Astrocyte (in vitro differentiated cells and primary cell): ENCODE results near the gene TMEM272. TPM values are rescaled to one million over a fixed set of nuclear protein-coding genes. Genes with fewer than 3 reads are reported as not detected.

ENCODE experiments used
- DNase-seq: peaks from one replicate; pipeline ENCODE4 v3.0.0-alpha.2; 2010; ENCODE audit warnings: low read depth
- FAIRE-seq: peaks from 2 replicates; lab custom pipeline; 2011; peaks lifted over from hg19 to GRCh38; lab: Jason Lieb, UNC
- H2AFZ ChIP-seq: 2 replicates; pipeline ENCODE4 v1.6.0; 2012; ENCODE audit warnings: low read depth, low read length, inconsistent platforms
- H3K27ac ChIP-seq: 2 replicates; pipeline ENCODE4 v1.5.1; 2011; ENCODE audit warnings: low read depth, low read length, inconsistent platforms
- H3K27me3 ChIP-seq: 2 replicates; pipeline ENCODE4 v1.6.0; 2011; ENCODE audit warnings: low read length, inconsistent platforms; ENCODE audit not compliant: insufficient read depth
- H3K36me3 ChIP-seq: 2 replicates; pipeline ENCODE4 v1.5.1; 2011; ENCODE audit warnings: low read length, inconsistent platforms; ENCODE audit not compliant: insufficient read depth
- H3K4me1 ChIP-seq: 2 replicates; pipeline ENCODE4 v1.5.1; 2011; ENCODE audit warnings: low read length, inconsistent platforms; ENCODE audit not compliant: insufficient read depth
- H3K4me2 ChIP-seq: 2 replicates; pipeline ENCODE4 v1.6.0; 2012; ENCODE audit warnings: low read length, inconsistent platforms
- H3K4me3 ChIP-seq: 2 replicates; pipeline ENCODE4 v1.5.1; 2011; ENCODE audit warnings: low read depth, mild to moderate bottlenecking, low read length, inconsistent platforms; ENCODE audit not compliant: insufficient read depth
- H3K79me2 ChIP-seq: 2 replicates; pipeline ENCODE4 v1.6.0; 2012; ENCODE audit warnings: mild to moderate bottlenecking, low read length, inconsistent platforms; ENCODE audit not compliant: insufficient read depth
- H3K9ac ChIP-seq: 2 replicates; pipeline ENCODE4 v1.6.0; 2012; ENCODE audit warnings: mild to moderate bottlenecking, low read length, inconsistent platforms
- H3K9me3 ChIP-seq: 2 replicates; pipeline ENCODE4 v1.5.1; 2012; ENCODE audit warnings: low read depth, mild to moderate bottlenecking, low read length, inconsistent platforms; ENCODE audit not compliant: insufficient read depth
- H4K20me1 ChIP-seq: 2 replicates; pipeline ENCODE4 v1.6.0; 2012; ENCODE audit warnings: low read length, inconsistent platforms; ENCODE audit not compliant: insufficient read depth
- H3K27ac Mint-ChIP-seq: one replicate; pipeline ENCODE4 v1.8.0; 2021; ENCODE audit warnings: mild to moderate bottlenecking, mixed read lengths; ENCODE audit not compliant: unreplicated experiment
- H3K27me3 Mint-ChIP-seq: one replicate; pipeline ENCODE4 v1.8.0; 2021; ENCODE audit warnings: low read depth, mixed read lengths; ENCODE audit not compliant: unreplicated experiment
- H3K36me3 Mint-ChIP-seq: one replicate; pipeline ENCODE4 v1.8.0; 2021; ENCODE audit warnings: low read depth, mixed read lengths; ENCODE audit not compliant: unreplicated experiment
- H3K4me1 Mint-ChIP-seq: one replicate; pipeline ENCODE4 v1.8.0; 2021; ENCODE audit warnings: low read depth, mixed read lengths; ENCODE audit not compliant: unreplicated experiment
- H3K4me3 Mint-ChIP-seq: one replicate; pipeline ENCODE4 v1.8.0; 2021; ENCODE audit warnings: mild to moderate bottlenecking, moderate library complexity, mixed read lengths; ENCODE audit not compliant: unreplicated experiment
- H3K9me3 Mint-ChIP-seq: one replicate; pipeline ENCODE4 v1.8.0; 2021; ENCODE audit warnings: mild to moderate bottlenecking, mixed read lengths; ENCODE audit not compliant: unreplicated experiment
- CTCF ChIP-seq: IDR thresholded peaks from 2 replicates; pipeline ENCODE4 v1.5.1; 2011; ENCODE audit warnings: low read depth, mild to moderate bottlenecking, inconsistent platforms, low read length, moderate library complexity; ENCODE audit not compliant: insufficient read depth
- EZH2 ChIP-seq: IDR thresholded peaks from 2 replicates; pipeline ENCODE4 v1.6.1; 2012; ENCODE audit warnings: mild to moderate bottlenecking, low read length, inconsistent platforms; ENCODE audit not compliant: insufficient read depth
- total RNA-seq: library from RNA; stranded (reverse); gene quantifications from 2 replicates; pipeline ENCODE4 v1.2.1, GENCODE V29; 2021

The TMEM272 gene
- total RNA-seq, 1 donor from 2014 or later, result 0.05 TPM

- peak overlapping the region; percentile 47 for H3K4me3 Mint-ChIP-seq
- Histone ChIP-seq H3K9me3 (no peaks in the 10 kb centered on the region), H3K79me2 (no peaks in the 10 kb centered on the region), H3K9ac (no peak overlapping the region), H3K27me3 (peaks cover 57% of the 10 kb centered on the region), H3K27ac (no peak overlapping the region), H3K4me2 (no peak overlapping the region), H3K36me3 (no peaks in the 10 kb centered on the region), H3K4me3 (no peak overlapping the region), H4K20me1 (no peaks in the 10 kb centered on the region), H2AFZ (no peak overlapping the region), H3K4me1 (no peaks in the 10 kb centered on the region)
- no peaks in the 10 kb centered on the region for H3K9me3 Mint-ChIP-seq
- H3K36me3 Mint-ChIP-seq, result no peaks in the 10 kb centered on the region
- DNase-seq (no peak), FAIRE-seq (no peak)
- peaks cover 5% of the 10 kb centered on the region for H3K4me1 Mint-ChIP-seq
- TF ChIP-seq EZH2 (no peak), CTCF (no peak)
- peaks cover 44% of the 10 kb centered on the region for H3K27me3 Mint-ChIP-seq
- no peak overlapping the region for H3K27ac Mint-ChIP-seq
Observed at GRCh38 chr13:51816604-51817249, 28.2 kb downstream of the TMEM272 start.

- no peak overlapping the region for H3K4me3 ChIP-seq
- Mint-ChIP-seq H3K36me3 (no peaks in the 10 kb centered on the region), H3K4me3 (no peak overlapping the region), H3K27ac (no peak overlapping the region), H3K9me3 (no peaks in the 10 kb centered on the region), H3K27me3 (peaks cover 39% of the 10 kb centered on the region), H3K4me1 (peaks cover 10% of the 10 kb centered on the region)
- no peaks in the 10 kb centered on the region for H3K79me2 ChIP-seq
- H3K4me1 ChIP-seq, result no peaks in the 10 kb centered on the region
- no peaks in the 10 kb centered on the region for H4K20me1 ChIP-seq
- FAIRE-seq (no peak), DNase-seq (no peak)
- TF ChIP-seq CTCF (no peak), EZH2 (no peak)
- H3K9ac ChIP-seq, result no peak overlapping the region
- no peak overlapping the region for H3K4me2 ChIP-seq
- peaks cover 51% of the 10 kb centered on the region for H3K27me3 ChIP-seq
- H2AFZ ChIP-seq, result no peak overlapping the region
- H3K27ac ChIP-seq, result no peak overlapping the region
- H3K36me3 ChIP-seq, result no peaks in the 10 kb centered on the region
- H3K9me3 ChIP-seq, result no peaks in the 10 kb centered on the region
Observed at GRCh38 chr13:51815848-51816247, 29.1 kb downstream of the TMEM272 start.

GRCh38 chr13:51814825-51815650, 29.9 kb downstream of the TMEM272 start:
- Histone ChIP-seq H3K4me3 (peak overlapping the region; percentile 29), H2AFZ (peak overlapping the region; percentile 73), H3K27me3 (peaks cover 46% of the 10 kb centered on the region), H3K9me3 (no peaks in the 10 kb centered on the region), H4K20me1 (no peaks in the 10 kb centered on the region), H3K4me1 (no peaks in the 10 kb centered on the region), H3K4me2 (peak overlapping the region; percentile 78), H3K9ac (peak overlapping the region; percentile 12), H3K79me2 (no peaks in the 10 kb centered on the region), H3K36me3 (no peaks in the 10 kb centered on the region), H3K27ac (no peak overlapping the region)
- TF ChIP-seq CTCF (peak; percentile 84), EZH2 (no peak)
- no peaks in the 10 kb centered on the region for H3K36me3 Mint-ChIP-seq
- H3K27ac Mint-ChIP-seq, result no peak overlapping the region
- H3K9me3 Mint-ChIP-seq, result no peaks in the 10 kb centered on the region
- peaks cover 10% of the 10 kb centered on the region for H3K4me1 Mint-ChIP-seq
- FAIRE-seq (no peak), DNase-seq (no peak)
- H3K27me3 Mint-ChIP-seq, result peaks cover 35% of the 10 kb centered on the region
- H3K4me3 Mint-ChIP-seq, result no peak overlapping the region
